IMR-90 (cell line): ENCODE results near the gene PPP1R13L. TPM values are rescaled to one million over a fixed set of nuclear protein-coding genes. Genes with fewer than 3 reads are reported as not detected.

Experiments used
- ATAC-seq: fragments of 200-7000 bp; cut with Tn5 transposase; 2 replicates; pipeline ENCODE4 v1.9.1; 2020; ENCODE audit warnings: low read depth, mild to moderate bottlenecking, moderate library complexity
- BruUV-seq: library from RNA; stranded (reverse); fragments of 400-500 nt; replicated peaks from 2 replicates; lab custom pipeline; 2021; lab: Mats Ljungman, UMichigan
- CTCF ChIA-PET: fragments of 300-600 bp; formaldehyde crosslinking; extraction: SDS; loops from one replicate; lab custom pipeline; 2021; ENCODE audit warnings: antibody characterized with exemption; lab: Yijun Ruan, JAX
- POLR2A ChIA-PET: fragments of 300-600 bp; sonication (Branson Sonifier 250); formaldehyde crosslinking; loops from one replicate; lab custom pipeline; 2022; ENCODE audit warnings: antibody characterized with exemption; ENCODE audit not compliant: unreplicated experiment; lab: Charles Lee
- DNase-seq: peaks from one replicate; pipeline ENCODE4 v3.0.0; 2013
- H2AFZ ChIP-seq: replicated peaks from 2 replicates; pipeline ENCODE3; 2013; ENCODE audit warnings: low read length, mild to moderate bottlenecking; ENCODE audit not compliant: poor library complexity
- H2AK5ac ChIP-seq: 2 replicates; pipeline ENCODE4 v1.6.1; 2013; ENCODE audit warnings: low read depth, low read length, inconsistent platforms
- H2AK9ac ChIP-seq: replicated peaks from 2 replicates; pipeline ENCODE3; 2013; ENCODE audit warnings: mild to moderate bottlenecking, low read depth, low read length, moderate library complexity; ENCODE audit not compliant: poor library complexity
- H2BK120ac ChIP-seq: 2 replicates; pipeline ENCODE4 v1.6.1; 2013; ENCODE audit warnings: low read depth, low read length, inconsistent platforms
- H2BK15ac ChIP-seq: 3 replicates; pipeline ENCODE4 v1.6.1; 2013; ENCODE audit warnings: low read depth, low read length, inconsistent platforms
- H2BK20ac ChIP-seq: 2 replicates; pipeline ENCODE4 v1.6.1; 2013; ENCODE audit warnings: low read depth, mild to moderate bottlenecking, inconsistent platforms, low read length, moderate library complexity
- H2BK5ac ChIP-seq: 2 replicates; pipeline ENCODE4 v1.6.1; 2013; ENCODE audit warnings: mild to moderate bottlenecking, low read depth, low read length, inconsistent platforms; ENCODE audit not compliant: poor library complexity, severe bottlenecking
- H3K14ac ChIP-seq: replicated peaks from 2 replicates; pipeline ENCODE4 v1.6.1; 2013; ENCODE audit warnings: low read depth, low read length, inconsistent platforms
- H3K18ac ChIP-seq: 2 replicates; pipeline ENCODE4 v1.6.1; 2013; ENCODE audit warnings: low read depth, low read length, control low read depth
- H3K23ac ChIP-seq: 2 replicates; pipeline ENCODE4 v1.6.1; 2013; ENCODE audit warnings: low read depth, low read length, inconsistent platforms
- H3K27ac ChIP-seq: 2 replicates; pipeline ENCODE4 v1.5.1; 2013; ENCODE audit warnings: mild to moderate bottlenecking, control low read depth, low read length; ENCODE audit not compliant: insufficient read depth
- H3K27me3 ChIP-seq: 2 replicates; pipeline ENCODE4 v1.6.1; 2013; ENCODE audit warnings: low read length; ENCODE audit not compliant: control insufficient read depth, insufficient read depth
- H3K36me3 ChIP-seq: 2 replicates; pipeline ENCODE4 v1.6.1; 2013; ENCODE audit warnings: low read length, mixed read lengths; ENCODE audit not compliant: control insufficient read depth, insufficient read depth
- H3K4ac ChIP-seq: 2 replicates; pipeline ENCODE4 v1.6.1; 2013; ENCODE audit warnings: low read depth, low read length, inconsistent platforms
- H3K4me1 ChIP-seq: 2 replicates; pipeline ENCODE4 v1.6.1; 2013; ENCODE audit warnings: low read length, mixed read lengths; ENCODE audit not compliant: control insufficient read depth, insufficient read depth
- H3K4me2 ChIP-seq: 2 replicates; pipeline ENCODE4 v1.6.1; 2013; ENCODE audit warnings: low read depth, mild to moderate bottlenecking, control low read depth, low read length, moderate library complexity
- H3K4me3 ChIP-seq: 2 replicates; pipeline ENCODE4 v1.5.1; 2013; ENCODE audit warnings: low read depth, mild to moderate bottlenecking, control low read depth, low read length, moderate library complexity; ENCODE audit not compliant: insufficient read depth
- H3K56ac ChIP-seq: 2 replicates; pipeline ENCODE4 v1.6.1; 2013; ENCODE audit warnings: low read length, inconsistent platforms; ENCODE audit not compliant: insufficient read depth; ENCODE audit errors: extremely low read depth
- H3K79me1 ChIP-seq, 2 experiments: 2 replicates each; pipeline ENCODE4 v1.6.1; 2013; ENCODE audit warnings: low read length in 2 of 2, inconsistent platforms in 1 of 2, low read depth in 1 of 2
- H3K9ac ChIP-seq: 2 replicates; pipeline ENCODE4 v1.6.1; 2013; ENCODE audit warnings: low read depth, low read length, control low read depth
- H3K9me1 ChIP-seq: 2 replicates; pipeline ENCODE4 v1.6.1; 2013; ENCODE audit warnings: low read length, inconsistent platforms; ENCODE audit not compliant: insufficient read depth
- H3K9me3 ChIP-seq: 2 replicates; pipeline ENCODE4 v1.6.1; 2013; ENCODE audit warnings: low read length; ENCODE audit not compliant: control insufficient read depth, insufficient read depth
- H4K20me1 ChIP-seq: 2 replicates; pipeline ENCODE4 v1.6.1; 2013; ENCODE audit warnings: low read length, inconsistent platforms; ENCODE audit not compliant: insufficient read depth
- H4K5ac ChIP-seq: 2 replicates; pipeline ENCODE4 v1.6.1; 2013; ENCODE audit warnings: mild to moderate bottlenecking, low read depth, low read length, control low read depth
- H4K8ac ChIP-seq, 2 experiments: 2 replicates each; pipeline ENCODE4 v1.6.1; 2013; ENCODE audit warnings: low read depth in 2 of 2, low read length in 2 of 2, control low read depth in 1 of 2, inconsistent platforms in 1 of 2
- H4K91ac ChIP-seq: 2 replicates; pipeline ENCODE4 v1.6.1; 2013; ENCODE audit warnings: low read depth, low read length, inconsistent platforms; ENCODE audit not compliant: insufficient read depth
- BHLHE40 ChIP-seq: fragments of 150-350 bp; IDR thresholded peaks from 2 replicates; pipeline ENCODE4 v1.6.1; 2016; ENCODE audit warnings: mild to moderate bottlenecking, low read depth, low read length
- CEBPB ChIP-seq: IDR thresholded peaks from 2 replicates; pipeline ENCODE4 v1.6.1; 2012; ENCODE audit warnings: low read depth, low read length, improper control_type of control experiment
- CHD1 ChIP-seq: IDR thresholded peaks from 2 replicates; pipeline ENCODE4 v1.6.1; 2012; ENCODE audit warnings: low read depth, low read length, improper control_type of control experiment
- CTCF ChIP-seq: conservative IDR thresholded peaks from 2 replicates; pipeline ENCODE4 v1.5.1; 2012; ENCODE audit warnings: mild to moderate bottlenecking, low read depth, low read length, improper control_type of control experiment
- ELK1 ChIP-seq: fragments of 150-350 bp; IDR thresholded peaks from 2 replicates; pipeline ENCODE4 v1.6.1; 2016; ENCODE audit warnings: low read depth, mild to moderate bottlenecking, low read length, moderate library complexity, borderline replicate concordance
- FOS ChIP-seq: fragments of 150-350 bp; IDR thresholded peaks from 2 replicates; pipeline ENCODE4 v1.6.1; 2016; ENCODE audit warnings: low read depth, low read length
- MAFK ChIP-seq: IDR thresholded peaks from 2 replicates; pipeline ENCODE4 v1.6.1; 2012; ENCODE audit warnings: low read depth, low read length, improper control_type of control experiment
- MAZ ChIP-seq: IDR thresholded peaks from 2 replicates; pipeline ENCODE4 v1.6.1; 2012; ENCODE audit warnings: low read depth, mild to moderate bottlenecking, low read length, improper control_type of control experiment, moderate library complexity, borderline replicate concordance
- MXI1 ChIP-seq: IDR thresholded peaks from 2 replicates; pipeline ENCODE4 v1.6.1; 2012; ENCODE audit warnings: low read depth, mild to moderate bottlenecking, low read length, moderate library complexity, borderline replicate concordance
- POLR2A ChIP-seq: IDR thresholded peaks from 2 replicates; pipeline ENCODE4 v1.6.1; 2012; ENCODE audit warnings: mild to moderate bottlenecking, low read depth, low read length
- RAD21 ChIP-seq: IDR thresholded peaks from 2 replicates; pipeline ENCODE4 v1.6.1; 2012; ENCODE audit warnings: low read length, improper control_type of control experiment
- RCOR1 ChIP-seq: IDR thresholded peaks from 2 replicates; pipeline ENCODE4 v1.6.1; 2012; ENCODE audit warnings: mild to moderate bottlenecking, low read length, improper control_type of control experiment; ENCODE audit not compliant: insufficient replicate concordance
- RFX5 ChIP-seq: IDR thresholded peaks from 2 replicates; pipeline ENCODE4 v1.8.0; 2012; ENCODE audit warnings: low read depth, mild to moderate bottlenecking, low read length, moderate library complexity
- WGBS, 2 experiments: methylation state at CpG; one replicate each; pipeline versions ENCODE4 v1.1.5 to v1.1.7; 2013; ENCODE audit warnings: missing lambda C conversion rate in 2 of 2; ENCODE audit not compliant: insufficient read length in 1 of 2; ENCODE audit errors: extremely low coverage in 2 of 2; 5-methylcytosine and 5-hydroxymethylcytosine counted together
- dilution Hi-C: fragments of 300-500 bp; cut with HindIII; formaldehyde crosslinking; loops from one replicate; pipeline ENCODE4 v1.14.3; 2018; ENCODE audit warnings: low sequenced_read_pairs; ENCODE audit not compliant: unreplicated experiment
- in situ Hi-C: fragments of 300-500 bp; cut with MboI; formaldehyde crosslinking; loops from 3 replicates; pipeline ENCODE4 v1.14.3; 2019; ENCODE audit warnings: low sequenced_read_pairs, inconsistent platforms, mixed read lengths
- intact Hi-C: fragments of 100-400 bp; cut with micrococcal nuclease; formaldehyde crosslinking; loops from 2 replicates; pipeline ENCODE4 v1.10.0; 2022
- polyA plus RNA-seq, 3 experiments: library from polyadenylated mRNA; depleted of rRNA; stranded (reverse); fragments of >200 nt; gene quantifications; 2 replicates each; pipeline ENCODE4 v1.2.3, GENCODE V29; 2012; ENCODE audit warnings: low replicate concordance in 1 of 3
- total RNA-seq: library from RNA; depleted of rRNA; stranded (reverse); fragments of >200 nt; gene quantifications from 2 replicates; pipeline ENCODE4 v1.2.3, GENCODE V29; 2012

Gene PPP1R13L
- total and polyA plus RNA-seq, 2 of the 4 experiments (the other 2 are of a cell fraction), result 3.0 to 13.3 TPM

- H3K18ac ChIP-seq, result no peak overlapping the region
- peaks cover 4% of the 10 kb centered on the region for H3K4me1 ChIP-seq
- H2AK9ac ChIP-seq, result no peak overlapping the region
- H4K8ac ChIP-seq, result no peak overlapping the region
- ChIA-PET CTCF (no interaction called here), POLR2A (no interaction called here)
- H3K4me2 ChIP-seq, result no peak overlapping the region
- peaks cover 33% of the 10 kb centered on the region for H3K36me3 ChIP-seq
- DNase-seq (no peak), ATAC-seq (no peak)
- 87% methylated on average over 3 of the region's 12 CpGs; no CpG with 5 or more reads in 1 of the 2 experiments for WGBS, 2 experiments
- H2BK120ac ChIP-seq, result no peak overlapping the region
- H3K56ac ChIP-seq, result no peak overlapping the region
- H3K79me1 ChIP-seq, result peaks cover 21 to 36% of the 10 kb centered on the region in 2 experiments
- dilution Hi-C loops, result no loop called here
- H4K5ac ChIP-seq, result no peak overlapping the region
- intact Hi-C loops, result no loop called here
- H3K27me3 ChIP-seq, result no peaks in the 10 kb centered on the region
- H3K4me3 ChIP-seq, result no peak overlapping the region
- no peaks in the 10 kb centered on the region for H4K20me1 ChIP-seq
- no peak overlapping the region for H3K9ac ChIP-seq
- no peak overlapping the region for H2BK5ac ChIP-seq
- H3K27ac ChIP-seq, result no peak overlapping the region
- H3K4ac ChIP-seq, result no peak overlapping the region
- H2AFZ ChIP-seq, result no peak overlapping the region
- no peak overlapping the region for H2AK5ac ChIP-seq
- no peak overlapping the region for H2BK20ac ChIP-seq
- TF ChIP-seq CTCF (no peak), MAFK (no peak), CHD1 (no peak), MAZ (no peak), CEBPB (no peak), ELK1 (no peak), RFX5 (no peak), POLR2A (no peak), BHLHE40 (no peak), RCOR1 (no peak), MXI1 (no peak), RAD21 (no peak), FOS (no peak)
- no peak overlapping the region for H3K14ac ChIP-seq
- BruUV-seq, result no TSS peak
- in situ Hi-C loops, result no loop called here
- no peak overlapping the region for H3K23ac ChIP-seq
- H4K91ac ChIP-seq, result no peak overlapping the region
- H3K9me3 ChIP-seq, result no peaks in the 10 kb centered on the region
- peaks cover 6% of the 10 kb centered on the region for H3K9me1 ChIP-seq
- no peak overlapping the region for H2BK15ac ChIP-seq
Measured at GRCh38 chr19:45364696-45365095, 40.2 kb downstream of the PPP1R13L start.
